SH-SY5Y (cell line): ENCODE results near the gene CFAP53.

ENCODE experiments used
- GATA2 ChIP-seq: IDR thresholded peaks from 2 replicates; pipeline ENCODE4 v1.6.1; 2011; ENCODE audit warnings: mild to moderate bottlenecking, low read depth, low read length
- GATA3 ChIP-seq: IDR thresholded peaks from 2 replicates; pipeline ENCODE4 v1.6.1; 2011; ENCODE audit warnings: low read depth, mild to moderate bottlenecking, low read length, moderate library complexity

- TF ChIP-seq GATA3 (no peak), GATA2 (no peak)
Measured at GRCh38 chr18:50279752-50280151, 13.5 kb upstream of the CFAP53 start.
